H1 (cell line): ENCODE measurements around the gene HS6ST3. TPM values are rescaled to one million over a fixed set of nuclear protein-coding genes. Genes with fewer than 3 reads are reported as not detected.

Experiments used
- CTCF ChIA-PET: fragments of 300-600 bp; sonication (Branson Sonifier 250); formaldehyde crosslinking; loops from one replicate; lab custom pipeline; 2021; ENCODE audit not compliant: partially characterized antibody; lab: Charles Lee
- POLR2A ChIA-PET: fragments of 300-600 bp; sonication (Branson Sonifier 250); formaldehyde crosslinking; loops from one replicate; lab custom pipeline; 2021; ENCODE audit warnings: inconsistent platforms; ENCODE audit not compliant: partially characterized antibody; lab: Charles Lee
- DNase-seq, 2 experiments: peaks; one replicate each; pipeline versions ENCODE4 v3.0.0 to v3.0.0-alpha.2; 2010 to 2022; ENCODE audit warnings: low spot score in 2 of 2, low read depth in 1 of 2, mixed read lengths in 1 of 2
- FAIRE-seq: peaks from 2 replicates; lab custom pipeline; 2011; peaks lifted over from hg19 to GRCh38; lab: Jason Lieb, UNC
- H2AFZ ChIP-seq: 2 replicates; pipeline ENCODE4 v1.8.1; 2012; ENCODE audit warnings: low read length, inconsistent platforms
- H2AK5ac ChIP-seq: 2 replicates; pipeline ENCODE4 v1.6.1; 2013; ENCODE audit warnings: low read depth, low read length
- H2BK120ac ChIP-seq: replicated peaks from 2 replicates; pipeline ENCODE3; 2013; ENCODE audit warnings: low read depth, low read length, inconsistent platforms
- H2BK12ac ChIP-seq: 2 replicates; pipeline ENCODE4 v1.6.1; 2013; ENCODE audit warnings: low read depth, low read length
- H2BK15ac ChIP-seq: 2 replicates; pipeline ENCODE4 v1.6.1; 2013; ENCODE audit warnings: low read length
- H2BK20ac ChIP-seq: 2 replicates; pipeline ENCODE4 v1.6.1; 2013; ENCODE audit warnings: low read length
- H2BK5ac ChIP-seq: 2 replicates; pipeline ENCODE4 v1.6.1; 2013; ENCODE audit warnings: low read depth, low read length
- H3K14ac ChIP-seq: 2 replicates; pipeline ENCODE4 v1.6.1; 2013; ENCODE audit warnings: inconsistent platforms; ENCODE audit not compliant: insufficient read length
- H3K18ac ChIP-seq: 2 replicates; pipeline ENCODE4 v1.6.1; 2013; ENCODE audit warnings: low read length; ENCODE audit errors: extremely low read depth
- H3K23ac ChIP-seq: 2 replicates; pipeline ENCODE4 v1.6.1; 2013; ENCODE audit warnings: inconsistent platforms; ENCODE audit not compliant: insufficient read length
- H3K23me2 ChIP-seq: 2 replicates; pipeline ENCODE4 v1.6.1; 2013; ENCODE audit warnings: low read depth, low read length
- H3K27ac ChIP-seq: 2 replicates; pipeline ENCODE4 v1.6.1; 2011; ENCODE audit warnings: low read depth, low read length, inconsistent platforms
- H3K27me3 ChIP-seq, 4 experiments: replicated peaks in 1 of 4; 1 replicate in 1 of 4; 2 replicates in 3 of 4; pipeline versions ENCODE4 v1.6.1 to v1.8.1; 2011 to 2013; ENCODE audit warnings: low read length in 3 of 4, mild to moderate bottlenecking in 3 of 4, inconsistent platforms in 2 of 4, mixed read lengths in 2 of 4, moderate library complexity in 1 of 4; ENCODE audit not compliant: control insufficient read depth in 3 of 4, insufficient read depth in 3 of 4; ENCODE audit errors: extremely low read depth in 1 of 4
- H3K36me3 ChIP-seq, 4 experiments: 2 replicates each; pipeline versions ENCODE4 v1.6.1 to v1.8.1; 2011 to 2013; ENCODE audit warnings: mild to moderate bottlenecking in 4 of 4, low read length in 3 of 4, moderate library complexity in 2 of 4, control low read depth in 1 of 4, inconsistent platforms in 1 of 4; ENCODE audit not compliant: insufficient read depth in 4 of 4, control insufficient read depth in 2 of 4
- H3K4ac ChIP-seq: replicated peaks from 2 replicates; pipeline ENCODE3; 2013; ENCODE audit warnings: low read length, low read depth, mixed read lengths, inconsistent platforms; ENCODE audit not compliant: insufficient read length
- H3K4me1 ChIP-seq, 4 experiments: replicated peaks in 1 of 4; 1 replicate in 1 of 4; 2 replicates in 3 of 4; pipeline versions ENCODE4 v1.6.1 to v1.8.1; 2011 to 2013; ENCODE audit warnings: low read length in 3 of 4, inconsistent platforms in 2 of 4, mixed read lengths in 1 of 4; ENCODE audit not compliant: insufficient read depth in 4 of 4, control insufficient read depth in 3 of 4
- H3K4me2 ChIP-seq, 2 experiments: 2 replicates each; pipeline versions ENCODE4 v1.6.1 to v1.8.1; 2011 to 2013; ENCODE audit warnings: low read depth in 2 of 2, low read length in 2 of 2, control low read depth in 1 of 2, inconsistent platforms in 1 of 2, mild to moderate bottlenecking in 1 of 2; ENCODE audit not compliant: insufficient read depth in 1 of 2
- H3K4me3 ChIP-seq, 4 experiments: fragments of 200-600, 300-600 bp in 1 of 4; sonication (generic), shearing (Covaris generic), sonication (Bioruptor Twin) in 1 of 4; 2 replicates each; pipeline versions ENCODE4 v1.5.1 to v1.8.1; 2011 to 2016; ENCODE audit warnings: low read length in 4 of 4, low read depth in 3 of 4, control low read depth in 2 of 4, inconsistent platforms in 2 of 4, mild to moderate bottlenecking in 2 of 4, mixed read lengths in 1 of 4, moderate library complexity in 1 of 4; ENCODE audit not compliant: insufficient read depth in 2 of 4; ENCODE audit errors: extremely low read depth in 1 of 4
- H3K56ac ChIP-seq: replicated peaks from 2 replicates; pipeline ENCODE3; 2013; ENCODE audit warnings: low read depth, mild to moderate bottlenecking, mixed read lengths, low read length, inconsistent platforms; ENCODE audit not compliant: insufficient read length
- H3K79me1 ChIP-seq: 2 replicates; pipeline ENCODE4 v1.6.1; 2013; ENCODE audit warnings: low read depth, low read length, control low read depth
- H3K79me2 ChIP-seq, 2 experiments: 2 replicates each; pipeline versions ENCODE4 v1.6.1 to v1.8.1; 2012 to 2013; ENCODE audit warnings: low read length in 2 of 2, mild to moderate bottlenecking in 2 of 2, inconsistent platforms in 1 of 2; ENCODE audit not compliant: insufficient read depth in 2 of 2, control insufficient read depth in 1 of 2
- H3K9ac ChIP-seq, 4 experiments: replicated peaks in 1 of 4; 1 replicate in 1 of 4; 2 replicates in 3 of 4; pipeline versions ENCODE4 v1.6.1 to v1.8.1; 2011 to 2013; ENCODE audit warnings: low read depth in 3 of 4, low read length in 3 of 4, control low read depth in 2 of 4, mild to moderate bottlenecking in 2 of 4, moderate library complexity in 2 of 4, inconsistent platforms in 1 of 4; ENCODE audit errors: extremely low read depth in 1 of 4
- H3K9me3 ChIP-seq, 2 experiments: 2 replicates each; pipeline versions ENCODE4 v1.6.1 to v1.8.1; 2012 to 2013; ENCODE audit warnings: mild to moderate bottlenecking in 2 of 2, moderate library complexity in 2 of 2, control low read depth in 1 of 2, inconsistent platforms in 1 of 2, low read depth in 1 of 2, low read length in 1 of 2, mixed read lengths in 1 of 2; ENCODE audit not compliant: insufficient read depth in 2 of 2
- H4K20me1 ChIP-seq, 2 experiments: replicated peaks in 1 of 2; 2 replicates each; pipeline versions ENCODE3 to v1.8.1; 2011 to 2013; ENCODE audit warnings: inconsistent platforms in 2 of 2, low read length in 2 of 2, mild to moderate bottlenecking in 1 of 2; ENCODE audit not compliant: insufficient read depth in 2 of 2, control insufficient read depth in 1 of 2
- H4K5ac ChIP-seq: 2 replicates; pipeline ENCODE4 v1.6.1; 2013; ENCODE audit warnings: low read length, low read depth, mixed read lengths, inconsistent platforms; ENCODE audit not compliant: insufficient read length
- H4K8ac ChIP-seq: 2 replicates; pipeline ENCODE4 v1.8.0; 2013; ENCODE audit warnings: mild to moderate bottlenecking, moderate library complexity, low read length, inconsistent platforms; ENCODE audit not compliant: insufficient read depth; ENCODE audit errors: extremely low read depth
- H4K91ac ChIP-seq: replicated peaks from 2 replicates; pipeline ENCODE3; 2013; ENCODE audit warnings: low read length, mixed read lengths, inconsistent platforms; ENCODE audit not compliant: insufficient read length
- ATF2 ChIP-seq: IDR thresholded peaks from 2 replicates; pipeline ENCODE4 v1.6.1; 2012; ENCODE audit warnings: low read length, inconsistent platforms
- BACH1 ChIP-seq: IDR thresholded peaks from 2 replicates; pipeline ENCODE4 v1.6.1; 2012; ENCODE audit warnings: low read length, improper control_type of control experiment
- CTBP2 ChIP-seq: IDR thresholded peaks from 2 replicates; pipeline ENCODE4 v1.7.0; 2011; ENCODE audit warnings: borderline replicate concordance, mild to moderate bottlenecking, moderate library complexity, mixed read lengths, low read length; ENCODE audit not compliant: insufficient read depth, insufficient read length
- HDAC6 ChIP-seq: IDR thresholded peaks from one replicate; pipeline ENCODE4 v1.7.1; 2012; ENCODE audit warnings: low read depth, mild to moderate bottlenecking, inconsistent platforms, low read length, moderate library complexity
- JUN ChIP-seq: IDR thresholded peaks from 2 replicates; pipeline ENCODE4 v1.6.1; 2011; ENCODE audit warnings: low read depth, mild to moderate bottlenecking, improper control_type of control experiment, low read length
- WGBS, 2 experiments: shearing (Covaris generic) in 1 of 2; methylation state at CpG; one replicate each; pipeline versions ENCODE4 v1.1.6 to v1.1.7; 2013 to 2015; ENCODE audit warnings: low lambda C conversion rate in 2 of 2, mixed read lengths in 2 of 2, inconsistent platforms in 1 of 2, low coverage in 1 of 2, missing lambda C conversion rate in 1 of 2; ENCODE audit not compliant: insufficient replicate concordance in 2 of 2, insufficient coverage in 1 of 2, insufficient read length in 1 of 2; ENCODE audit errors: extremely low coverage in 1 of 2, missing lambda C conversion rate in 1 of 2; 5-methylcytosine and 5-hydroxymethylcytosine counted together
- polyA plus RNA-seq, 7 experiments: library from polyadenylated mRNA; depleted of rRNA in 3 of 7; stranded (reverse) in 5 of 7; unstranded in 2 of 7; fragments of >200 nt in 5 of 7; fragments of 200-250 nt in 2 of 7; gene quantifications; 1 replicate in 5 of 7; 2 replicates in 1 of 7; 4 replicates in 1 of 7; pipeline versions ENCODE4 v1.2.1 to v1.2.3, GENCODE V29; 2011 to 2013; ENCODE audit warnings: missing spikeins in 2 of 7, mixed read lengths in 2 of 7
- total RNA-seq: library from RNA; stranded (reverse); fragmentation: NEBNext Ultra II Directional; extraction: Animal tissue kit (Norgen Biotek cat#: 25700); gene quantifications from 2 replicates; pipeline ENCODE4 v1.2.1, GENCODE V29; 2021

Gene HS6ST3
- total and polyA plus RNA-seq, 2 of the 8 experiments (the other 6 are each of a cell fraction or from before 2014, with no cell fraction given), result 0.45 to 1.2 TPM

GRCh38 chr13:96214824-96215445, 125.0 kb downstream of the HS6ST3 start:
- Histone ChIP-seq H2BK12ac (no peak overlapping the region), H4K91ac (no peak overlapping the region), H2AK5ac (no peak overlapping the region), H2AFZ (no peak overlapping the region), H3K79me2 (no peaks in the 10 kb centered on the region), H3K4me3 (no peak overlapping the region), H2BK5ac (no peak overlapping the region), H3K79me1 (no peaks in the 10 kb centered on the region), H2BK120ac (no peak overlapping the region), H3K4me1 (peaks cover 0 to 4% (median 0%) of the 10 kb centered on the region in 4 experiments; a peak in 1 of 7 replicates), H3K27me3 (peaks cover 0 to 1% (median 0%) of the 10 kb centered on the region in 4 experiments; a peak in 1 of 7 replicates), H3K23me2 (no peaks in the 10 kb centered on the region), H4K5ac (no peak overlapping the region), H3K14ac (no peak overlapping the region), H2BK20ac (no peak overlapping the region), H4K8ac (no peak overlapping the region), H3K23ac (no peak overlapping the region), H3K9me3 (no peaks in the 10 kb centered on the region), H3K56ac (no peak overlapping the region), H3K4ac (no peak overlapping the region), H3K18ac (no peak overlapping the region), H3K27ac (no peak overlapping the region), H2BK15ac (no peak overlapping the region)
- CTCF ChIA-PET, result no interaction called here
- no peak for FAIRE-seq
- POLR2A ChIA-PET, result no interaction called here
- 85% methylated on average over 11 of the region's 11 CpGs; no CpG with 5 or more reads in 1 of the 2 experiments for WGBS, 2 experiments
- no peak for TF ChIP-seq JUN
- no peak for TF ChIP-seq BACH1
- TF ChIP-seq ATF2, result no peak
- TF ChIP-seq CTBP2, result no peak
- TF ChIP-seq HDAC6, result no peak
- TF ChIP-seq, all 59 proteins: peak for 0
- DNase-seq, result no peak
- H4K20me1 ChIP-seq, result no peaks in the 10 kb centered on the region
- H3K36me3 ChIP-seq, result no peaks in the 10 kb centered on the region
- H3K9ac ChIP-seq, result no peak overlapping the region
- H3K4me2 ChIP-seq, result no peak overlapping the region
